ENCODE results near the gene ADPRS. TPM values are rescaled to one million over a fixed set of nuclear protein-coding genes. Genes with fewer than 3 reads are reported as not detected.

Gene ADPRS
- total RNA-seq, 1 donor from 2014 or later, result 30.0 TPM

GRCh38 chr1:36084497-36085115, 4.1 kb upstream of the ADPRS start:
- Mint-ChIP-seq H3K4me1 (ENCODE audit: low read depth) (peaks cover 11% of the 10 kb centered on the region), H3K36me3 (ENCODE audit: insufficient read depth) (no peaks in the 10 kb centered on the region), H3K27ac (peak overlapping the region; percentile 69), H3K9me3 (ENCODE audit: low read depth) (no peaks in the 10 kb centered on the region), H3K27me3 (no peaks in the 10 kb centered on the region), H3K4me3 (ENCODE audit: low read depth) (peak overlapping the region; percentile 73)
- no peak for TF ChIP-seq CTCF (IDR thresholded peaks at IDR 0.05; ENCODE audit: unreplicated experiment)
- DNase-seq (ENCODE audit: low spot score, unreplicated experiment), result no peak

GRCh38 chr1:36085126-36085525, 3.6 kb upstream of the ADPRS start:
- Mint-ChIP-seq H3K4me1 (ENCODE audit: low read depth) (peaks cover 16% of the 10 kb centered on the region), H3K27me3 (no peaks in the 10 kb centered on the region), H3K27ac (no peak overlapping the region), H3K4me3 (ENCODE audit: low read depth) (peak overlapping the region; percentile 73), H3K36me3 (ENCODE audit: insufficient read depth) (no peaks in the 10 kb centered on the region), H3K9me3 (ENCODE audit: low read depth) (no peaks in the 10 kb centered on the region)
- DNase-seq (ENCODE audit: low spot score, unreplicated experiment), result no peak
- no peak for TF ChIP-seq CTCF (IDR thresholded peaks at IDR 0.05; ENCODE audit: unreplicated experiment)

GRCh38 chr1:36085686-36086526, 2.8 kb upstream of the ADPRS start:
- no peak overlapping the region for H3K27ac Mint-ChIP-seq
- H3K4me3 Mint-ChIP-seq (ENCODE audit: low read depth), result no peak overlapping the region
- H3K36me3 Mint-ChIP-seq (ENCODE audit: insufficient read depth), result no peaks in the 10 kb centered on the region
- H3K9me3 Mint-ChIP-seq (ENCODE audit: low read depth), result no peaks in the 10 kb centered on the region
- no peaks in the 10 kb centered on the region for H3K27me3 Mint-ChIP-seq
- no peak for TF ChIP-seq CTCF (IDR thresholded peaks at IDR 0.05; ENCODE audit: unreplicated experiment)
- H3K4me1 Mint-ChIP-seq (ENCODE audit: low read depth), result peaks cover 16% of the 10 kb centered on the region
- no peak for DNase-seq (ENCODE audit: low spot score, unreplicated experiment)

GRCh38 chr1:36086529-36087232, 2.0 kb upstream of the ADPRS start:
- Mint-ChIP-seq H3K9me3 (ENCODE audit: low read depth) (no peaks in the 10 kb centered on the region), H3K27me3 (no peaks in the 10 kb centered on the region), H3K27ac (no peak overlapping the region), H3K36me3 (ENCODE audit: insufficient read depth) (no peaks in the 10 kb centered on the region), H3K4me1 (ENCODE audit: low read depth) (peaks cover 16% of the 10 kb centered on the region), H3K4me3 (ENCODE audit: low read depth) (peak overlapping the region; percentile 40)
- TF ChIP-seq CTCF (IDR thresholded peaks at IDR 0.05; ENCODE audit: unreplicated experiment), result no peak
- no peak for DNase-seq (ENCODE audit: low spot score, unreplicated experiment)
